ENCODE results near the gene TMEM80. TPM values are rescaled to one million over a fixed set of nuclear protein-coding genes. Genes with fewer than 3 reads are reported as not detected.

The TMEM80 gene
- total and polyA plus RNA-seq, 2 of the 4 experiments (the other 2 are of a cell fraction) = 5.6 to 21.7 TPM

DNA sequence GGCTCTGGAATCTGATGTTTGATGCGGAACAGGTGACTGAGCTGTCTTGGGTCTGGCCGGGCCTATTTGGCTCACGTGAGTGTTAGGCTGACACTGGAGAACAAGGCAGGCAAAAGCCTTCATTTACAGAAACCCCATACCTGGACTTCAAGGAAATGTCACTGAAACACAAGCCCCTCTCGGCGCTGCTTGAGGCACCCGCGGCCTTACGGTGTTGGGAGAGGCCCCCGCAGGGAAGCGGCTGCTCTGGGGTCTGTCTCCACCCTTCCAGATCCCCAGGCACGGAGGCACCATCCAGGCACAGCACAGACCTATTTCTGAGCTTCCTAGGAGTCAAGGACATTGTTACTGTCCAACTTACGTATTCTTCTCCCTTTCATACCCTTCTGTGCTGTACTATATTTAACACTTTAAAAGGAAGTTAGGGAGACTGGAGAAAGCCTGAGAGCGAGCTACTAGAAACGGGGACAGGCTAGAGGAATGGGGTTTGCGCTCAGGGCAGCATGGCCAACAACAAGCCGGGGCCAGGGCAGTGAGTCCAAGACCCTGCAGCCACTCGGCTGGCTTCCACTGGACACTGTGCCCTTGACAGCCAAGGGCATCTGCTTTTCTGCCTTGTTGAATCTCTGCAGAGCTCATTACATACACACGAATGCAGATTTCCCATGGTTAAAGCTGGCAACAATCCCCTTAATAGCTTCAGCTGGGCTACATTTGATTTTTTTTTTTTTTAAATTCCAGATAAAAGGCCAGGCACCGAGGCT is 34.8 kb upstream of the TMEM80 start:
- 95% methylated on average over 16 of the region's 19 CpGs; no CpG with 5 or more reads in 1 of the 2 experiments for WGBS, 2 experiments (ENCODE audit: extremely low coverage in 2 of 2, insufficient read length in 1 of 2)
- no peak overlapping the region for H4K5ac ChIP-seq (ENCODE audit: low read depth, low read length)

More for the DNA sequence above, 34.8 kb upstream of the TMEM80 start:
- H3K23ac ChIP-seq (ENCODE audit: low read depth, low read length) = no peak overlapping the region
- H4K91ac ChIP-seq (ENCODE audit: insufficient read depth, low read depth, low read length) = no peak overlapping the region
- no peak overlapping the region for H4K8ac ChIP-seq (ENCODE audit: low read depth in 2 of 2, low read length in 2 of 2)
- H3K27ac ChIP-seq (ENCODE audit: insufficient read depth, low read length) = no peak overlapping the region
- H2BK120ac ChIP-seq (ENCODE audit: low read depth, low read length) = no peak overlapping the region
- no peak overlapping the region for H3K56ac ChIP-seq (ENCODE audit: extremely low read depth, insufficient read depth, low read length)
- H3K4ac ChIP-seq (ENCODE audit: low read depth, low read length) = no peak overlapping the region
- no TSS peak for BruUV-seq (replicated peaks)
- intact Hi-C loops (cut with micrococcal nuclease) (no loop called here), in situ Hi-C loops (cut with MboI; ENCODE audit: low sequenced_read_pairs) (loop anchor here (5.0 kb wide), 1 partner anchor 76 kb away; no protein-coding TSS in a partner anchor), dilution Hi-C loops (cut with HindIII; ENCODE audit: low sequenced_read_pairs, unreplicated experiment) (no loop called here)
- ATAC-seq (ENCODE audit: low read depth) = no peak
- no peak overlapping the region for H3K9ac ChIP-seq (ENCODE audit: low read depth, low read length)
- no peak overlapping the region for H2AFZ ChIP-seq (replicated peaks; ENCODE audit: low read length, poor library complexity)
- ChIA-PET POLR2A (ENCODE audit: unreplicated experiment) (no interaction called here), CTCF (no interaction called here)
- H2AK5ac ChIP-seq (ENCODE audit: low read depth, low read length) = no peak overlapping the region
- peaks cover 3% of the 10 kb centered on the region; the same call in 1 of the 2 replicates for H3K4me1 ChIP-seq (ENCODE audit: control insufficient read depth, insufficient read depth, low read length)
- no peak overlapping the region for H2BK20ac ChIP-seq (ENCODE audit: low read depth, low read length)
- H2AK9ac ChIP-seq (replicated peaks; ENCODE audit: low read depth, low read length, poor library complexity) = no peak overlapping the region
- no peak for DNase-seq
- H3K9me3 ChIP-seq (ENCODE audit: control insufficient read depth, insufficient read depth, low read length) = no peaks in the 10 kb centered on the region
- no peaks in the 10 kb centered on the region for H3K9me1 ChIP-seq (ENCODE audit: insufficient read depth, low read length)
- H4K20me1 ChIP-seq (ENCODE audit: insufficient read depth, low read length) = peaks cover 8% of the 10 kb centered on the region
- TF ChIP-seq CHD1 (IDR thresholded peaks at IDR 0.05; ENCODE audit: low read depth, low read length) = no peak
- TF ChIP-seq FOS (IDR thresholded peaks at IDR 0.05; ENCODE audit: low read depth, low read length) = no peak
- TF ChIP-seq NFE2L2 (IDR thresholded peaks at IDR 0.05; ENCODE audit: low read depth, low read length) = no peak
- TF ChIP-seq RAD21 (IDR thresholded peaks at IDR 0.05; ENCODE audit: low read length) = no peak
- no peak for TF ChIP-seq MAZ (IDR thresholded peaks at IDR 0.05; ENCODE audit: borderline replicate concordance, low read depth, low read length)
- no peak for TF ChIP-seq MXI1 (IDR thresholded peaks at IDR 0.05; ENCODE audit: borderline replicate concordance, low read depth, low read length)
- TF ChIP-seq CEBPB (IDR thresholded peaks at IDR 0.05; ENCODE audit: low read depth, low read length) = no peak
- TF ChIP-seq RFX5 (IDR thresholded peaks at IDR 0.05; ENCODE audit: low read depth, low read length) = no peak
- no peak for TF ChIP-seq ELK1 (IDR thresholded peaks at IDR 0.05; ENCODE audit: borderline replicate concordance, low read depth, low read length)
- no peak overlapping the region for H3K18ac ChIP-seq (ENCODE audit: low read depth, low read length)
- H3K4me2 ChIP-seq (ENCODE audit: low read depth, low read length) = no peak overlapping the region
- H3K4me3 ChIP-seq (ENCODE audit: insufficient read depth, low read depth, low read length) = no peak overlapping the region
- no peak overlapping the region for H2BK15ac ChIP-seq (ENCODE audit: low read depth, low read length)
- peaks cover 13 to 19% of the 10 kb centered on the region in 2 experiments; a peak in 2 of 4 replicates for H3K79me1 ChIP-seq (ENCODE audit: low read depth in 1 of 2, low read length in 2 of 2)
- H3K27me3 ChIP-seq (ENCODE audit: control insufficient read depth, insufficient read depth, low read length) = no peaks in the 10 kb centered on the region
- no peak overlapping the region for H3K14ac ChIP-seq (replicated peaks; ENCODE audit: low read depth, low read length)
- H2BK5ac ChIP-seq (ENCODE audit: low read depth, low read length, poor library complexity, severe bottlenecking) = no peak overlapping the region
- peaks cover 28% of the 10 kb centered on the region for H3K36me3 ChIP-seq (ENCODE audit: control insufficient read depth, insufficient read depth, low read length)
